Endothelial cell of umbilical vein (primary cell): ENCODE measurements around the gene ZSWIM4. TPM values are rescaled to one million over a fixed set of nuclear protein-coding genes. Genes with fewer than 3 reads are reported as not detected.
"Not testable (repeated sequence)": the region's sequence is repeated elsewhere in the genome, so short reads cannot be mapped to it uniquely, and the experiment has no call there.

Experiments
- BruUV-seq: library from RNA; stranded (reverse); fragments of 400-500 nt; replicated peaks from 2 replicates; lab custom pipeline; 2021; lab: Mats Ljungman, UMichigan
- CTCF ChIA-PET: fragments of 300-600, 350-600 bp; sonication (Branson Sonifier 250); formaldehyde crosslinking; loops from one replicate; lab custom pipeline; 2021; ENCODE audit warnings: antibody characterized with exemption, inconsistent platforms; lab: Charles Lee
- POLR2A ChIA-PET: fragments of 300-600, 350-600 bp; sonication (Branson Sonifier 250); formaldehyde crosslinking; loops from one replicate; lab custom pipeline; 2021; ENCODE audit warnings: antibody characterized with exemption, inconsistent platforms; lab: Charles Lee
- DNase-seq: peaks from one replicate; pipeline ENCODE4 v3.0.0-alpha.2; 2011; ENCODE audit warnings: low read depth, low spot score
- FAIRE-seq: peaks from 2 replicates; lab custom pipeline; 2011; peaks lifted over from hg19 to GRCh38; lab: Jason Lieb, UNC
- H2AFZ ChIP-seq: 2 replicates; pipeline ENCODE4 v1.6.0; 2012; ENCODE audit warnings: low read depth, low read length, control low read depth, inconsistent platforms
- H3K27ac ChIP-seq: 2 replicates; pipeline ENCODE4 v1.5.1; 2011; ENCODE audit warnings: low read depth, mild to moderate bottlenecking, control low read depth, low read length, moderate library complexity; ENCODE audit not compliant: insufficient read depth
- H3K27me3 ChIP-seq, 2 experiments: 2 replicates each; pipeline versions ENCODE4 v1.6.0 to v1.6.1; 2011; ENCODE audit warnings: low read length in 2 of 2, mixed read lengths in 1 of 2; ENCODE audit not compliant: control insufficient read depth in 2 of 2, insufficient read depth in 2 of 2
- H3K36me3 ChIP-seq, 2 experiments: 2 replicates in 1 of 2; 3 replicates in 1 of 2; pipeline ENCODE4 v1.5.1; 2011; ENCODE audit warnings: low read length in 2 of 2, mild to moderate bottlenecking in 1 of 2, moderate library complexity in 1 of 2; ENCODE audit not compliant: control insufficient read depth in 2 of 2, insufficient read depth in 2 of 2; ENCODE audit errors: extremely low read depth in 1 of 2
- H3K4me1 ChIP-seq: 3 replicates; pipeline ENCODE4 v1.5.1; 2011; ENCODE audit warnings: mild to moderate bottlenecking, low read length; ENCODE audit not compliant: control insufficient read depth, insufficient read depth; ENCODE audit errors: extremely low read depth
- H3K4me2 ChIP-seq: 2 replicates; pipeline ENCODE4 v1.6.1; 2011; ENCODE audit warnings: low read length, control low read depth, mixed read lengths; ENCODE audit not compliant: insufficient read depth
- H3K4me3 ChIP-seq, 3 experiments: fragments of 200-600 bp in 1 of 3; sonication (generic), shearing (Covaris generic) in 1 of 3; replicated peaks in 1 of 3; 2 replicates each; pipeline ENCODE4 v1.5.1; 2011 to 2016; ENCODE audit warnings: control low read depth in 3 of 3, low read length in 3 of 3, mild to moderate bottlenecking in 2 of 3, inconsistent platforms in 1 of 3, low read depth in 1 of 3, moderate library complexity in 1 of 3; ENCODE audit not compliant: insufficient read depth in 1 of 3
- H3K79me2 ChIP-seq: 2 replicates; pipeline ENCODE4 v1.6.0; 2012; ENCODE audit warnings: low read length, inconsistent platforms; ENCODE audit not compliant: control insufficient read depth, insufficient read depth
- H3K9ac ChIP-seq: replicated peaks from 2 replicates; pipeline ENCODE3; 2011; ENCODE audit warnings: low read length, control low read depth; ENCODE audit not compliant: insufficient read depth; ENCODE audit errors: extremely low read depth
- H3K9me1 ChIP-seq: replicated peaks from 3 replicates; pipeline ENCODE4 v1.6.0; 2011; ENCODE audit warnings: mild to moderate bottlenecking, low read length; ENCODE audit not compliant: control insufficient read depth, insufficient read depth; ENCODE audit errors: extremely low read depth
- H3K9me3 ChIP-seq: replicated peaks from 2 replicates; pipeline ENCODE4 v1.5.1; 2012; ENCODE audit warnings: low read length, inconsistent platforms; ENCODE audit not compliant: control insufficient read depth, insufficient read depth
- H4K20me1 ChIP-seq: replicated peaks from 2 replicates; pipeline ENCODE3; 2011; ENCODE audit warnings: mild to moderate bottlenecking, low read length; ENCODE audit not compliant: control insufficient read depth, insufficient read depth; ENCODE audit errors: extremely low read depth
- JUN ChIP-seq: IDR thresholded peaks from 2 replicates; pipeline ENCODE4 v1.6.1; 2011; ENCODE audit warnings: borderline replicate concordance, low read depth; ENCODE audit not compliant: insufficient read length, insufficient read depth
- dilution Hi-C: fragments of 300-500 bp; cut with MboI; formaldehyde crosslinking; loops from one replicate; pipeline ENCODE4 v1.15.0; 2019; ENCODE audit warnings: low sequenced_read_pairs; ENCODE audit not compliant: extremely low pct_ligation_motif_present
- intact Hi-C: fragments of 100-400 bp; cut with micrococcal nuclease; formaldehyde crosslinking; loops from one replicate; pipeline ENCODE4 v1.10.0; 2022
- polyA plus RNA-seq, 4 experiments: library from polyadenylated mRNA; depleted of rRNA in 3 of 4; stranded (reverse) in 3 of 4; unstranded in 1 of 4; fragments of >200 nt; gene quantifications; 2 replicates each; pipeline versions ENCODE4 v1.2.1 to v1.2.3, GENCODE V29; 2011 to 2012; ENCODE audit warnings: missing spikeins in 1 of 4
- total RNA-seq: library from RNA; stranded (reverse); gene quantifications from 2 replicates; pipeline ENCODE4 v1.2.3, GENCODE V29; 2021

ZSWIM4 gene
- total and polyA plus RNA-seq, 2 donors (not counting 3 experiments of a cell fraction or from before 2014, with no cell fraction given), result 12.7 to 26.6 TPM

DNA sequence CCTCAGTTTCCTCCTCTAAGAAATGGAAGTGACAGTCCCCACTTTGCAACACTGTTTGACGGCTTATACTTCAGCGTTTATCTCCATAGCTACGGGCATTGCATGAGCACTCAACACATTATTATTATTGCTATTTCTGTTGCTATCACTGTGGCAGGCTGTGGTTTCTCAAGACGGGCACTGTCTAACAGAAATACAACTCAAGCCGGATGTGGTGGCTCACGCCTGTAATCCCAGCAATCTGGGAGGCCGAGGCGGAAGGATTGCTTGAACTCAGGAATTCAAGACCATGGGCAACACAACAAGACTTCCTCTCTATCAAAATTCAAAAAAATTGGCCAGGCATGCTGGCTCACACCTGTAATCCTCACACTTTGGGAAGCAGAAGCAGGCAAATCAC is 4.9 kb upstream of the ZSWIM4 start:
- dilution Hi-C loops, result no loop called here
- Histone ChIP-seq H3K4me1 (peaks cover 11% of the 10 kb centered on the region), H2AFZ (no peak overlapping the region), H3K4me2 (no peak overlapping the region), H3K9me3 (no peaks in the 10 kb centered on the region), H3K27ac (no peak overlapping the region), H3K9me1 (no peaks in the 10 kb centered on the region), H3K9ac (no peak overlapping the region), H3K79me2 (no peaks in the 10 kb centered on the region), H4K20me1 (no peaks in the 10 kb centered on the region), H3K4me3 (no peak overlapping the region), H3K36me3 (no peaks in the 10 kb centered on the region), H3K27me3 (no peaks in the 10 kb centered on the region)
- ChIA-PET POLR2A (no interaction called here), CTCF (no interaction called here)
- intact Hi-C loops, result no loop called here
- TF ChIP-seq JUN, result no peak
- FAIRE-seq (peak; percentile 26), DNase-seq (no peak)
- BruUV-seq, result no TSS peak

- BruUV-seq, H3K9me1 ChIP-seq, H2AFZ ChIP-seq, H4K20me1 ChIP-seq, H3K79me2 ChIP-seq, dilution Hi-C loops, DNase-seq, H3K27me3 ChIP-seq, H3K9ac ChIP-seq, H3K4me3 ChIP-seq, H3K9me3 ChIP-seq, intact Hi-C loops, H3K36me3 ChIP-seq, FAIRE-seq, H3K27ac ChIP-seq, H3K4me2 ChIP-seq: not testable (repeated sequence)
- ChIA-PET CTCF (interaction anchor here (0.9 to 5.7 kb wide), 2 partner anchors 9 to 69 kb away, joined by 3 to 31 read pairs; no protein-coding TSS in a partner anchor), POLR2A (interaction anchor here (0.6 kb wide), 1 partner anchor 10 kb away, joined by 4 read pairs; no protein-coding TSS in a partner anchor)
- peaks cover 20% of the 10 kb centered on the region for H3K4me1 ChIP-seq
These were observed 1.9 kb upstream of the ZSWIM4 start for GRCh38 chr19:13793317-13793716.
